Activated CD8-positive, alpha-beta memory T cell treated with anti-CD3 and anti-CD28 coated beads, Interleukin-2, amount 50 U/mL, for 1 hour (primary cell): ENCODE results near the gene SCN1A.
"Not testable (repeated sequence)": the region's sequence is repeated elsewhere in the genome, so short reads cannot be mapped to it uniquely, and the experiment has no call there.

Experiments used
- DNase-seq: peaks from one replicate; pipeline ENCODE4 v3.0.0-alpha.2; 2020; ENCODE audit errors: extremely low read depth

SCN1A gene

GRCh38 chr2:166081131-166081632 lies 46.6 kb downstream of the SCN1A start:
- no peak for DNase-seq

GRCh38 chr2:166074430-166074829 lies 53.4 kb downstream of the SCN1A start:
- no peak for DNase-seq

GRCh38 chr2:166074011-166074410 lies 53.8 kb downstream of the SCN1A start:
- DNase-seq: no peak

GRCh38 chr2:166070231-166070630 lies 57.6 kb downstream of the SCN1A start:
- DNase-seq: no peak

GRCh38 chr2:166068981-166069380 lies 58.8 kb downstream of the SCN1A start:
- DNase-seq: no peak

- no peak for DNase-seq
Measured at GRCh38 chr2:166067229-166067628, 60.6 kb downstream of the SCN1A start.

GRCh38 chr2:166060191-166060590 lies 67.6 kb downstream of the SCN1A start:
- DNase-seq: no peak

GRCh38 chr2:166057370-166058164 lies 70.3 kb downstream of the SCN1A start:
- no peak for DNase-seq

- DNase-seq: no peak
Measured at GRCh38 chr2:166044853-166045483, 82.9 kb downstream of the SCN1A start.

- no peak for DNase-seq
Measured at GRCh38 chr2:166042768-166043390, 84.9 kb downstream of the SCN1A start.

- no peak for DNase-seq
Measured at GRCh38 chr2:166042356-166042755, 85.5 kb downstream of the SCN1A start.

GRCh38 chr2:166041613-166042012 lies 86.2 kb downstream of the SCN1A start:
- DNase-seq: no peak

GRCh38 chr2:166032361-166032760 lies 95.5 kb downstream of the SCN1A start:
- no peak for DNase-seq

GRCh38 chr2:166031054-166031453 lies 96.8 kb downstream of the SCN1A start:
- DNase-seq: no peak

GRCh38 chr2:166025313-166025712 lies 102.5 kb downstream of the SCN1A start:
- DNase-seq: no peak

GRCh38 chr2:166017208-166017607 lies 110.6 kb downstream of the SCN1A start:
- DNase-seq: no peak

- DNase-seq: no peak
Measured at GRCh38 chr2:166013878-166014277, 113.9 kb downstream of the SCN1A start.

- DNase-seq: no peak
Measured at GRCh38 chr2:166011660-166012059, 116.2 kb downstream of the SCN1A start.

- DNase-seq: no peak
Measured at GRCh38 chr2:166000401-166000800, 127.4 kb downstream of the SCN1A start.

GRCh38 chr2:165990846-165991245 lies 137.0 kb downstream of the SCN1A start:
- no peak for DNase-seq

- no peak for DNase-seq
Measured at GRCh38 chr2:165989851-165990250, 138.0 kb downstream of the SCN1A start.

GRCh38 chr2:165985120-165985519 lies 142.7 kb downstream of the SCN1A start:
- no peak for DNase-seq

GRCh38 chr2:165972161-165972560 lies 155.7 kb downstream of the SCN1A start:
- DNase-seq: not testable (repeated sequence)
